GM19099 (cell line): ENCODE results near the gene TP53BP1.

Experiments
- POLR2A ChIP-seq: IDR thresholded peaks from 3 replicates; pipeline ENCODE4 v1.6.1; 2011; ENCODE audit warnings: low read depth; ENCODE audit not compliant: insufficient read length; ENCODE audit errors: extremely low read depth

Gene TP53BP1

GRCh38 chr15:43376017-43376705 is 116.8 kb downstream of the TP53BP1 start:
- TF ChIP-seq POLR2A: no peak

GRCh38 chr15:43370975-43371974 is 121.7 kb downstream of the TP53BP1 start, which contains the start of the genes TUBGCP4 and ZSCAN29:
TUBGCP4 (plus strand) TSS chr15:43371101; CDS start chr15:43371355, 254 bp downstream.
ZSCAN29 (minus strand) TSS chr15:43371043; CDS start chr15:43369913, 1,130 bp downstream.
- TF ChIP-seq POLR2A: peak; percentile 85

GRCh38 chr15:43370310-43370974 is 122.5 kb downstream of the TP53BP1 start:
- TF ChIP-seq POLR2A: no peak

GRCh38 chr15:43361313-43361903 is 131.5 kb downstream of the TP53BP1 start:
- TF ChIP-seq POLR2A: no peak

GRCh38 chr15:43360821-43361220 is 132.1 kb downstream of the TP53BP1 start:
- no peak for TF ChIP-seq POLR2A
